B cell (primary cell): ENCODE measurements around the gene SNTG2. TPM values are rescaled to one million over a fixed set of nuclear protein-coding genes. Genes with fewer than 3 reads are reported as not detected.

Experiments used
- ATAC-seq: fragments of 200-7000 bp; cut with Tn5 transposase; one replicate; pipeline ENCODE4 v1.10.0; 2021; ENCODE audit warnings: low read depth, mild to moderate bottlenecking, moderate number of reproducible peaks, moderate library complexity
- CTCF ChIA-PET: fragments of 350-600 bp; sonication (Branson Sonifier 250); formaldehyde crosslinking; loops from one replicate; lab custom pipeline; 2021; ENCODE audit warnings: antibody characterized with exemption, inconsistent platforms; lab: Charles Lee
- POLR2A ChIA-PET: fragments of 350-600 bp; sonication (Branson Sonifier 250); formaldehyde crosslinking; loops from one replicate; lab custom pipeline; 2021; ENCODE audit warnings: antibody characterized with exemption; lab: Charles Lee
- DNase-seq: peaks from one replicate; pipeline ENCODE4 v3.0.0; 2013
- H2AFZ ChIP-seq: 2 replicates; pipeline ENCODE4 v1.6.1; 2012; ENCODE audit warnings: mild to moderate bottlenecking, low read depth, low read length; ENCODE audit not compliant: insufficient read depth, poor library complexity, severe bottlenecking
- H3K27ac ChIP-seq, 2 donors: 1 replicate in 1 of 2; 2 replicates in 1 of 2; pipeline ENCODE4 v1.5.1; 2012 to 2013; ENCODE audit warnings: low read length in 2 of 2, mild to moderate bottlenecking in 2 of 2, moderate library complexity in 1 of 2
- H3K27me3 ChIP-seq, 4 experiments: fragments of 200-600 bp in 1 of 4; sonication (generic) in 1 of 4; replicated peaks in 1 of 4; 1 replicate in 2 of 4; 2 replicates in 2 of 4; pipeline versions ENCODE4 v1.6.1 to v1.7.0; 2013 to 2016; ENCODE audit warnings: low read length in 3 of 4, mild to moderate bottlenecking in 2 of 4, mixed read lengths in 1 of 4, moderate library complexity in 1 of 4; ENCODE audit not compliant: insufficient read depth in 4 of 4, control insufficient read depth in 3 of 4; ENCODE audit errors: control extremely low read depth in 1 of 4
- H3K36me3 ChIP-seq, 2 experiments: replicated peaks in 1 of 2; 1 replicate in 1 of 2; 2 replicates in 1 of 2; pipeline versions ENCODE4 v1.6.1 to v1.7.1; 2013; ENCODE audit warnings: low read length in 1 of 2; ENCODE audit not compliant: insufficient read depth in 2 of 2, control insufficient read depth in 1 of 2; ENCODE audit errors: control extremely low read depth in 1 of 2, extremely low read depth in 1 of 2
- H3K4me1 ChIP-seq, 2 donors: fragments of 200-600 bp in 1 of 2; sonication (generic) in 1 of 2; 1 replicate in 1 of 2; 2 replicates in 1 of 2; pipeline versions ENCODE4 v1.5.1 to v1.6.1; 2013 to 2017; ENCODE audit warnings: low read length in 2 of 2; ENCODE audit not compliant: control insufficient read depth in 2 of 2, insufficient read depth in 2 of 2
- H3K4me2 ChIP-seq: replicated peaks from 2 replicates; pipeline ENCODE3; 2012; ENCODE audit warnings: mild to moderate bottlenecking, low read depth, low read length; ENCODE audit not compliant: poor library complexity, severe bottlenecking
- H3K4me3 ChIP-seq, 5 experiments: fragments of 200-600 bp in 1 of 5; sonication (generic) in 1 of 5; 1 replicate in 3 of 5; 2 replicates in 2 of 5; pipeline versions ENCODE4 v1.5.1 to v1.7.0; 2011 to 2016; ENCODE audit warnings: low read length in 4 of 5, mild to moderate bottlenecking in 4 of 5, low read depth in 2 of 5, control low read depth in 1 of 5, moderate library complexity in 1 of 5; ENCODE audit not compliant: insufficient read depth in 1 of 5; ENCODE audit errors: control extremely low read depth in 1 of 5, extremely low read depth in 1 of 5
- H3K79me2 ChIP-seq: fragments of 200-600 bp; sonication (generic); one replicate; pipeline ENCODE4 v1.6.0; 2016; ENCODE audit warnings: low read length; ENCODE audit not compliant: control insufficient read depth, insufficient read depth
- H3K9ac ChIP-seq: fragments of 200-600 bp; sonication (generic); 2 replicates; pipeline ENCODE4 v1.6.1; 2017; ENCODE audit warnings: mild to moderate bottlenecking, low read length, moderate library complexity
- H3K9me3 ChIP-seq, 3 donors: one replicate each; pipeline versions ENCODE4 v1.6.1 to v1.7.1; 2013; ENCODE audit warnings: low read length in 2 of 3; ENCODE audit not compliant: control insufficient read depth in 2 of 3, insufficient read depth in 1 of 3; ENCODE audit errors: control extremely low read depth in 1 of 3
- H4K20me1 ChIP-seq: 2 replicates; pipeline ENCODE4 v1.6.0; 2012; ENCODE audit warnings: mild to moderate bottlenecking, low read length; ENCODE audit not compliant: insufficient read depth, control insufficient read depth, poor library complexity, severe bottlenecking
- H3K27ac Mint-ChIP-seq: one replicate; pipeline ENCODE4 v1.8.0; 2021; ENCODE audit warnings: mixed read lengths
- H3K27me3 Mint-ChIP-seq: one replicate; pipeline ENCODE4 v1.8.0; 2021; ENCODE audit warnings: mixed read lengths
- H3K4me1 Mint-ChIP-seq: one replicate; pipeline ENCODE4 v1.8.0; 2021; ENCODE audit warnings: mixed read lengths
- H3K4me3 Mint-ChIP-seq: one replicate; pipeline ENCODE4 v1.8.0; 2021; ENCODE audit warnings: mixed read lengths
- H3K9me3 Mint-ChIP-seq: one replicate; pipeline ENCODE4 v1.8.0; 2022; ENCODE audit warnings: mixed read lengths; ENCODE audit not compliant: insufficient read depth
- CTCF ChIP-seq: fragments of 200-600 bp; IDR thresholded peaks from one replicate; pipeline ENCODE4 v1.8.0; 2022; ENCODE audit warnings: antibody characterized with exemption, mild to moderate bottlenecking
- EZH2 ChIP-seq: IDR thresholded peaks from 2 replicates; pipeline ENCODE4 v1.6.1; 2012; ENCODE audit warnings: borderline replicate concordance, low read depth, mild to moderate bottlenecking, moderate library complexity, low read length; ENCODE audit not compliant: insufficient read depth, poor library complexity, severe bottlenecking
- WGBS: methylation state at CpG from one replicate; pipeline ENCODE4 v1.1.5; 2013; ENCODE audit warnings: missing lambda C conversion rate; ENCODE audit not compliant: insufficient coverage; 5-methylcytosine and 5-hydroxymethylcytosine counted together
- intact Hi-C: fragments of 100-400 bp; cut with micrococcal nuclease; formaldehyde crosslinking; loops from one replicate; pipeline ENCODE4 v1.10.0; 2022
- polyA plus RNA-seq: library from polyadenylated mRNA; depleted of rRNA; stranded (reverse); fragments of >200 nt; gene quantifications from 2 replicates; pipeline ENCODE4 v1.2.3, GENCODE V29; 2012
- total RNA-seq, 2 donors: library from RNA; stranded (reverse); fragments of 120-200 nt in 1 of 2; gene quantifications; 1 replicate in 1 of 2; 2 replicates in 1 of 2; pipeline versions ENCODE4 v1.2.3 to v1.2.4, GENCODE V29; 2013 to 2022

SNTG2 gene
- total and polyA plus RNA-seq, 2 donors (not counting 1 experiment from before 2014, with no cell fraction given), result 2.1 to 2.4 TPM

DNA sequence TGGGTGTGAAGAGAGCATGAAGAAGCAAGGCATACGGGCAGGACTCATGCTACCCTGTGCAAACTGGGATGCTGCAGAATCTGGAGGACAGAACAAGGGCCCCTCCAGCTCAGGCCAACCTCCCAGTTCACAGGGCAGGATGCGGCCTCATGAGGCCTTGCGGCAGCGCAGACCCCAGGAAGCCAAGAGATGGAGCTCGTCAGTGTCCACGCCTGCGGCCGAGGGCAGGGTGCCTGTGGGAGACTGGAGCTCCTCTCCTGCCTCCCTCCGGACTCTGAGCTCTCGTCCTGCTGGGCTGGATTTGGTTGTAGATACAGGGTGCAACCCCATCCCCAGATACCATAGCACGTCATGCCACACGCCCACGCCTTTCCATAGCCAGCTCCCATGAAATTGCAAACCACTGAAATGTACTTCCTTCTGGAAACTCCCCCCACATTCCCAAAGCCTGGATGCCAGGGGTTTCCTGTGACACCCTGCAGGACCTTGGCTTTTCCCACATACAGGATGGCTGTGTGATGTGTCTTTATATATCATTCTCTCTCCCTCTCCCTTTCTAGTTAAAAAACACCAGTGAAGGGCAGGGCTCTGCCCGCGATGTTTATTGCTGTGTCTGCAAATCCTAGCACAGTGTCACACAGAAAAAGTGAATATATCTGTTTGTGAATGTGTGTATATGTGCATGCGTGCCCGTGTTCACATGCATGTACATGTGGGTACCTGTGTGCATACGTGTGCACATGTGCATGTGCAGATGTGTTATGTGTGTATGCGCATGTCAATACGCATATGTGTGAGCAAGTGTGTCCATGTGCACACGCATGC lies 12.3 kb upstream of the SNTG2 start:
- Histone ChIP-seq H3K4me2 (no peak overlapping the region), H3K27me3 (no peaks in the 10 kb centered on the region), H3K79me2 (no peaks in the 10 kb centered on the region), H2AFZ (no peak overlapping the region), H3K4me1 (no peaks in the 10 kb centered on the region), H3K9me3 (peaks cover 0 to 5% (median 0%) of the 10 kb centered on the region in 3 donors), H3K27ac (no peak overlapping the region), H3K36me3 (no peaks in the 10 kb centered on the region), H3K9ac (no peak overlapping the region), H3K4me3 (no peak overlapping the region), H4K20me1 (no peaks in the 10 kb centered on the region)
- ATAC-seq, result no peak
- H3K27ac Mint-ChIP-seq, result no peak overlapping the region
- H3K27me3 Mint-ChIP-seq, result peaks cover 7% of the 10 kb centered on the region
- no peak for DNase-seq
- TF ChIP-seq EZH2, result no peak
- TF ChIP-seq CTCF, result no peak
- WGBS, result 87% methylated on average over 17 of the region's 21 CpGs
- CTCF ChIA-PET, result no interaction called here
- H3K4me3 Mint-ChIP-seq, result no peak overlapping the region
- no peaks in the 10 kb centered on the region for H3K9me3 Mint-ChIP-seq
- POLR2A ChIA-PET, result no interaction called here
- intact Hi-C loops, result no loop called here
- H3K4me1 Mint-ChIP-seq, result no peaks in the 10 kb centered on the region

- CTCF ChIA-PET, result no interaction called here
- no peaks in the 10 kb centered on the region for H3K4me1 ChIP-seq
- Mint-ChIP-seq H3K4me3 (no peak overlapping the region), H3K27me3 (peaks cover 12% of the 10 kb centered on the region), H3K4me1 (no peaks in the 10 kb centered on the region), H3K9me3 (peaks cover 3% of the 10 kb centered on the region), H3K27ac (no peak overlapping the region)
- POLR2A ChIA-PET, result no interaction called here
- H3K27ac ChIP-seq, result no peak overlapping the region
- H3K9me3 ChIP-seq, result peaks cover 0 to 5% (median 3%) of the 10 kb centered on the region in 3 donors
- H2AFZ ChIP-seq, result no peak overlapping the region
- ATAC-seq (no peak), DNase-seq (no peak)
- TF ChIP-seq CTCF, result no peak
- TF ChIP-seq EZH2, result no peak
- intact Hi-C loops, result no loop called here
- H3K9ac ChIP-seq, result no peak overlapping the region
- no peaks in the 10 kb centered on the region for H4K20me1 ChIP-seq
- H3K36me3 ChIP-seq, result no peaks in the 10 kb centered on the region
- no peaks in the 10 kb centered on the region for H3K27me3 ChIP-seq
- H3K79me2 ChIP-seq, result no peaks in the 10 kb centered on the region
- no peak overlapping the region for H3K4me3 ChIP-seq
- 86% methylated on average over 3 of the region's 8 CpGs for WGBS
- no peak overlapping the region for H3K4me2 ChIP-seq
Measured at GRCh38 chr2:939936-940601, 10.6 kb upstream of the SNTG2 start.
